NCI-H524 (cell line): Measurements from ENCODE around the gene RAD9B.
"Not testable (repeated sequence)": the region's sequence is repeated elsewhere in the genome, so short reads cannot be mapped to it uniquely, and the experiment has no call there.

ENCODE experiments used
- DNase-seq, 2 experiments: peaks; one replicate each; lab custom pipeline; 2025; lab: John Stamatoyannopoulos, UW

The RAD9B gene

GRCh38 chr12:110501752-110502738, at the start of gene RAD9B, which contains the start of gene VPS29:
TSS of gene RAD9B (plus strand) at chr12:110502331. CDS start at chr12:110502338, 7 bp downstream.
TSS of gene VPS29 (minus strand) at chr12:110502111. CDS start at chr12:110502051, 60 bp downstream.
- DNase-seq = peak; percentile 88 to 97

- no peak for DNase-seq
Observed at GRCh38 chr12:110453569-110454296, 48.4 kb upstream of the RAD9B start.

GRCh38 chr12:110458756-110459155, 43.4 kb upstream of the RAD9B start:
- DNase-seq = no peak

GRCh38 chr12:110461189-110461588, 40.9 kb upstream of the RAD9B start:
- DNase-seq = not testable (repeated sequence)

GRCh38 chr12:110465024-110465423, 37.1 kb upstream of the RAD9B start:
- DNase-seq = no peak

GRCh38 chr12:110465765-110466164, 36.4 kb upstream of the RAD9B start:
- DNase-seq = not testable (repeated sequence)

GRCh38 chr12:110466791-110467190, 35.3 kb upstream of the RAD9B start:
- no peak for DNase-seq

- no peak for DNase-seq
Observed at GRCh38 chr12:110467847-110468213, 34.3 kb upstream of the RAD9B start.

GRCh38 chr12:110468214-110469048, 33.7 kb upstream of the RAD9B start, which contains the start of the genes FAM216A and GPN3:
TSS of gene FAM216A (plus strand) at chr12:110468845. CDS start at chr12:110468876, 31 bp downstream.
TSS of gene GPN3 (minus strand) at chr12:110468257. CDS start at chr12:110468203, 54 bp downstream.
- DNase-seq = peak; percentile 98 to 99

GRCh38 chr12:110475426-110475825, 26.7 kb upstream of the RAD9B start:
- no peak for DNase-seq

- DNase-seq = no peak
Observed at GRCh38 chr12:110498984-110499706, 3.0 kb upstream of the RAD9B start.

- DNase-seq = peak; percentile 22 to 58
Observed at GRCh38 chr12:110501399-110501751, 756 bp upstream of the RAD9B start.

GRCh38 chr12:110503432-110503831, 1.3 kb downstream of the RAD9B start:
- no peak for DNase-seq

GRCh38 chr12:110505332-110505731, 3.2 kb downstream of the RAD9B start:
- no peak for DNase-seq

GRCh38 chr12:110508071-110508586, 6.0 kb downstream of the RAD9B start:
- DNase-seq = no peak

- DNase-seq = no peak
Observed at GRCh38 chr12:110513842-110514241, 11.7 kb downstream of the RAD9B start.

- DNase-seq = no peak
Observed at GRCh38 chr12:110514363-110514762, 12.2 kb downstream of the RAD9B start.

- DNase-seq = no peak
Observed at GRCh38 chr12:110516995-110517394, 14.9 kb downstream of the RAD9B start.

- DNase-seq = not testable (repeated sequence)
Observed at GRCh38 chr12:110518014-110518413, 15.9 kb downstream of the RAD9B start.

- not testable (repeated sequence) for DNase-seq
Observed at GRCh38 chr12:110520876-110521712, 19.0 kb downstream of the RAD9B start.
